Right lobe of liver (tissue), 4 donors: Measurements from ENCODE around the gene SLC44A4.

Experiments
- POLR2A ChIP-seq: fragments of 450-650 bp; IDR thresholded peaks from one replicate; pipeline ENCODE4 v1.6.1; 2017; ENCODE audit warnings: antibody characterized with exemption, mild to moderate bottlenecking
- TF ChIP-seq, protein P1 (sequence below), 4 donors: fragments of 200-600 bp in 3 of 4; fragments of 450-650 bp in 1 of 4; IDR thresholded peaks; one replicate each; pipeline versions ENCODE4 v1.5.1 to v1.8.0; 2016 to 2022; ENCODE audit warnings: antibody characterized with exemption in 4 of 4, mild to moderate bottlenecking in 2 of 4
- donor health status: DM: no; HTN: no; CAD: no.
- donor health status: DM: no; HTN: no; CAD: no.
- donor health status: DM: no; HTN: yes; CAD: no.

GRCh38 chr6:31861150-31861549, 17.6 kb downstream of the SLC44A4 start:
- TF ChIP-seq, protein P1, sequence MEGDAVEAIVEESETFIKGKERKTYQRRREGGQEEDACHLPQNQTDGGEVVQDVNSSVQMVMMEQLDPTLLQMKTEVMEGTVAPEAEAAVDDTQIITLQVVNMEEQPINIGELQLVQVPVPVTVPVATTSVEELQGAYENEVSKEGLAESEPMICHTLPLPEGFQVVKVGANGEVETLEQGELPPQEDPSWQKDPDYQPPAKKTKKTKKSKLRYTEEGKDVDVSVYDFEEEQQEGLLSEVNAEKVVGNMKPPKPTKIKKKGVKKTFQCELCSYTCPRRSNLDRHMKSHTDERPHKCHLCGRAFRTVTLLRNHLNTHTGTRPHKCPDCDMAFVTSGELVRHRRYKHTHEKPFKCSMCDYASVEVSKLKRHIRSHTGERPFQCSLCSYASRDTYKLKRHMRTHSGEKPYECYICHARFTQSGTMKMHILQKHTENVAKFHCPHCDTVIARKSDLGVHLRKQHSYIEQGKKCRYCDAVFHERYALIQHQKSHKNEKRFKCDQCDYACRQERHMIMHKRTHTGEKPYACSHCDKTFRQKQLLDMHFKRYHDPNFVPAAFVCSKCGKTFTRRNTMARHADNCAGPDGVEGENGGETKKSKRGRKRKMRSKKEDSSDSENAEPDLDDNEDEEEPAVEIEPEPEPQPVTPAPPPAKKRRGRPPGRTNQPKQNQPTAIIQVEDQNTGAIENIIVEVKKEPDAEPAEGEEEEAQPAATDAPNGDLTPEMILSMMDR (IDR thresholded peaks at IDR 0.05): no peak
- no peak for TF ChIP-seq POLR2A
